HepG2 (cell line): ENCODE results near the gene STK39. TPM values are rescaled to one million over a fixed set of nuclear protein-coding genes. Genes with fewer than 3 reads are reported as not detected.

Experiments used
- FOXJ3 ChIP-seq: sonication (generic); formaldehyde crosslinking; IDR thresholded peaks from 2 replicates; pipeline ENCODE4 v1.4.0; 2020; ENCODE audit warnings: missing genetic modification reagents, mild to moderate bottlenecking, borderline replicate concordance
- IKZF4 ChIP-seq: sonication (generic); formaldehyde crosslinking; IDR thresholded peaks from 2 replicates; pipeline ENCODE4 v1.5.1; 2020; ENCODE audit warnings: borderline replicate concordance, mild to moderate bottlenecking, low read depth, missing genetic modification reagents; ENCODE audit errors: not compliant biosample characterization
- NCOA1 ChIP-seq: sonication (generic); formaldehyde crosslinking; IDR thresholded peaks from 2 replicates; pipeline ENCODE4 v1.9.0; 2021; ENCODE audit warnings: missing genetic modification reagents
- NR3C1 ChIP-seq: sonication (generic); formaldehyde crosslinking; IDR thresholded peaks from 2 replicates; pipeline ENCODE4 v1.4.0; 2020; ENCODE audit warnings: missing genetic modification reagents
- PAF1 ChIP-seq: IDR thresholded peaks from 2 replicates; pipeline ENCODE4 v1.6.1; 2016; ENCODE audit warnings: missing genetic modification reagents, missing compliant biosample characterization
- PHF8 ChIP-seq: sonication (generic); formaldehyde crosslinking; IDR thresholded peaks from 2 replicates; pipeline ENCODE4 v1.5.0; 2020; ENCODE audit warnings: missing genetic modification reagents
- POLR2A ChIP-seq, 2 experiments: IDR thresholded peaks; 2 replicates each; pipeline ENCODE4 v1.6.1; 2011; ENCODE audit warnings: low read depth in 2 of 2, low read length in 2 of 2, mild to moderate bottlenecking in 1 of 2, moderate library complexity in 1 of 2; ENCODE audit not compliant: insufficient read depth in 1 of 2
- PRMT3 ChIP-seq: sonication (generic); formaldehyde crosslinking; IDR thresholded peaks from 2 replicates; pipeline ENCODE4 v1.8.1; 2022; ENCODE audit warnings: low read depth, mild to moderate bottlenecking, moderate library complexity, missing genetic modification reagents, borderline replicate concordance
- SUZ12 ChIP-seq: fragments of 150-350 bp; IDR thresholded peaks from 2 replicates; pipeline ENCODE4 v1.6.1; 2014; ENCODE audit warnings: low read depth, low read length
- ZNF225 ChIP-seq: sonication (generic); formaldehyde crosslinking; IDR thresholded peaks from 2 replicates; pipeline ENCODE4 v1.4.0; 2020; ENCODE audit warnings: mild to moderate bottlenecking, missing genetic modification reagents
- ZNF549 ChIP-seq: sonication (generic); formaldehyde crosslinking; IDR thresholded peaks from 2 replicates; pipeline ENCODE4 v1.5.0; 2020; ENCODE audit warnings: missing genetic modification reagents
- ZNF558 ChIP-seq: sonication (generic); formaldehyde crosslinking; IDR thresholded peaks from 2 replicates; pipeline ENCODE4 v1.9.0; 2022; ENCODE audit warnings: mild to moderate bottlenecking, missing genetic modification reagents, borderline replicate concordance
- ZNF572 ChIP-seq: sonication (generic); formaldehyde crosslinking; IDR thresholded peaks from 2 replicates; pipeline ENCODE4 v1.5.1; 2020; ENCODE audit warnings: mild to moderate bottlenecking, missing genetic modification reagents
- polyA plus RNA-seq, 8 experiments: library from polyadenylated mRNA; depleted of rRNA in 3 of 8; stranded (reverse) in 7 of 8; unstranded in 1 of 8; fragments of >200 nt; fragmentation: Illumina TruSeq in 4 of 8; extraction: Trizol in 4 of 8; gene quantifications; 2 replicates each; pipeline versions ENCODE4 v1.2.1 to v1.2.3, GENCODE V29; 2011 to 2016; ENCODE audit warnings: low read depth in 4 of 8, missing spikeins in 1 of 8, mixed read lengths in 1 of 8; ENCODE audit not compliant: insufficient read depth in 1 of 8
- total RNA-seq, 5 experiments: library from RNA; depleted of rRNA; stranded (reverse); fragments of >200 nt; fragmentation: Illumina TruSeq; extraction: Trizol; gene quantifications; 2 replicates each; pipeline ENCODE4 v1.2.3, GENCODE V29; 2016; ENCODE audit warnings: low read depth in 1 of 5
- TF ChIP-seq, protein P1 (sequence below): sonication (generic); formaldehyde crosslinking; IDR thresholded peaks from 2 replicates; pipeline ENCODE4 v1.8.1; 2023; ENCODE audit warnings: mild to moderate bottlenecking, missing genetic modification reagents, borderline replicate concordance
- TF ChIP-seq, protein P2 (sequence below): sonication (generic); formaldehyde crosslinking; IDR thresholded peaks from 2 replicates; pipeline ENCODE4 v1.4.0; 2020; ENCODE audit warnings: missing genetic modification reagents, borderline replicate concordance
- TF ChIP-seq, protein P3 (sequence below): sonication (generic); formaldehyde crosslinking; IDR thresholded peaks from 2 replicates; pipeline ENCODE4 v1.8.1; 2023; ENCODE audit warnings: mild to moderate bottlenecking, missing genetic modification reagents
- TF ChIP-seq, protein P4 (sequence below): IDR thresholded peaks from 2 replicates; pipeline ENCODE4 v1.6.1; 2016; ENCODE audit warnings: low read depth
- TF ChIP-seq, protein P5 (sequence below): sonication (generic); formaldehyde crosslinking; IDR thresholded peaks from 2 replicates; pipeline ENCODE4 v1.4.0; 2020; ENCODE audit warnings: missing genetic modification reagents, mild to moderate bottlenecking, borderline replicate concordance

The STK39 gene
- total and polyA plus RNA-seq, 2 of the 13 experiments (the other 11 are each of a cell fraction or from before 2014, with no cell fraction given) = 27.3 to 38.4 TPM

DNA sequence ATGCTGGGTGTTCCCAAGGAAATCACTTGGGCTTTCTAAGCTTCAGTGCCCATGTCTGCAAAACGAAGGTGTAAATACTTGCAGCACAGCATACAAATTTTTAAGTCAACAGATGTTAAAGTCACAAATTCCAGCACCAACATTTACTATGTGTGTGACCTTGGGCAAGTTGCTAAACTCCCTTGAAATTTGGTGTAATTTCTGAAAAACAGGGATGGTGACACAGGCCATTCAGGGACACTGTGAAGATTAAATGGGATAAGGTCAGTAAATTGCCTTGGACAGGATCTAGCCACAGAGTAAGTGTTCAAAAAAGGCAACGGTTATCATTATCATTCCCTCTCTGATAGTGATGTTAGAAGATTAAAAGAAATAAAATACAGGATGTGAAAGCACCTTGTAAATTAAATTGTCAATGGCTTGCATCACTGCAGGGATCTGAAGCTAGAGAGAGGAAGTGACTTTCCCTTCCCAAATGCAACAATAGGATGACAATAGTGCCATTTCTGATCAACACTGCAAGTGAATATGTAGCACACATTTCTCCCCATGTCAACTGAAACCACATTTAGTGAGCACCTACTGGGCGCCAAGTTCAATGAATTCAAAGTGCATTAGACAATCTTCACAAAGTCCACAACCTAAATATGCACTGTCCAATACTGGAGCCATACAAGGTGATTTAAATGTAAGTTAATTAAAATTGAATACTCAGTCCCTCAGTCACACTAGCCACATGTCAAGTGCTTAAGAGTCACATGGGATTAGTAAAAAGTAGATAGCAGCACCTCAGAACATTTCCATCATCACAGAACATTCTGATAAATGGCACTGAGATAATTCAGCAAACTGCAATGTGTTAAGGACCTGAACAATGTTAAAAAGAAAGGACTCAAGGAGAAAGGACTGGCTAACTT is 81.2 kb downstream of the STK39 start (continued):
- TF ChIP-seq IKZF4 (CRISPR knock-in tag) (no peak), ZNF225 (CRISPR knock-in tag) (no peak), NR3C1 (CRISPR knock-in tag) (no peak), POLR2A (IDR thresholded peaks at IDR 0.05; ENCODE audit: insufficient read depth in 1 of 2, low read depth in 2 of 2, low read length in 2 of 2) (no peak), ZNF572 (CRISPR knock-in tag) (no peak), PRMT3 (no peak), PAF1 (CRISPR knock-in tag) (no peak), FOXJ3 (CRISPR knock-in tag) (peak; percentile 62; the same call in 1 of the 2 replicates), PHF8 (CRISPR knock-in tag) (no peak), NCOA1 (CRISPR knock-in tag) (0 out of 2 replicates have a peak, but pooled peaks have one; percentile 14), ZNF549 (CRISPR knock-in tag) (no peak), SUZ12 (no peak), ZNF558 (no peak)
- TF ChIP-seq, protein P1, sequence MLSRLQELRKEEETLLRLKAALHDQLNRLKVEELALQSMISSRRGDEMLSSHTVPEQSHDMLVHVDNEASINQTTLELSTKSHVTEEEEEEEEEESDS = no peak
- TF ChIP-seq, protein P2, sequence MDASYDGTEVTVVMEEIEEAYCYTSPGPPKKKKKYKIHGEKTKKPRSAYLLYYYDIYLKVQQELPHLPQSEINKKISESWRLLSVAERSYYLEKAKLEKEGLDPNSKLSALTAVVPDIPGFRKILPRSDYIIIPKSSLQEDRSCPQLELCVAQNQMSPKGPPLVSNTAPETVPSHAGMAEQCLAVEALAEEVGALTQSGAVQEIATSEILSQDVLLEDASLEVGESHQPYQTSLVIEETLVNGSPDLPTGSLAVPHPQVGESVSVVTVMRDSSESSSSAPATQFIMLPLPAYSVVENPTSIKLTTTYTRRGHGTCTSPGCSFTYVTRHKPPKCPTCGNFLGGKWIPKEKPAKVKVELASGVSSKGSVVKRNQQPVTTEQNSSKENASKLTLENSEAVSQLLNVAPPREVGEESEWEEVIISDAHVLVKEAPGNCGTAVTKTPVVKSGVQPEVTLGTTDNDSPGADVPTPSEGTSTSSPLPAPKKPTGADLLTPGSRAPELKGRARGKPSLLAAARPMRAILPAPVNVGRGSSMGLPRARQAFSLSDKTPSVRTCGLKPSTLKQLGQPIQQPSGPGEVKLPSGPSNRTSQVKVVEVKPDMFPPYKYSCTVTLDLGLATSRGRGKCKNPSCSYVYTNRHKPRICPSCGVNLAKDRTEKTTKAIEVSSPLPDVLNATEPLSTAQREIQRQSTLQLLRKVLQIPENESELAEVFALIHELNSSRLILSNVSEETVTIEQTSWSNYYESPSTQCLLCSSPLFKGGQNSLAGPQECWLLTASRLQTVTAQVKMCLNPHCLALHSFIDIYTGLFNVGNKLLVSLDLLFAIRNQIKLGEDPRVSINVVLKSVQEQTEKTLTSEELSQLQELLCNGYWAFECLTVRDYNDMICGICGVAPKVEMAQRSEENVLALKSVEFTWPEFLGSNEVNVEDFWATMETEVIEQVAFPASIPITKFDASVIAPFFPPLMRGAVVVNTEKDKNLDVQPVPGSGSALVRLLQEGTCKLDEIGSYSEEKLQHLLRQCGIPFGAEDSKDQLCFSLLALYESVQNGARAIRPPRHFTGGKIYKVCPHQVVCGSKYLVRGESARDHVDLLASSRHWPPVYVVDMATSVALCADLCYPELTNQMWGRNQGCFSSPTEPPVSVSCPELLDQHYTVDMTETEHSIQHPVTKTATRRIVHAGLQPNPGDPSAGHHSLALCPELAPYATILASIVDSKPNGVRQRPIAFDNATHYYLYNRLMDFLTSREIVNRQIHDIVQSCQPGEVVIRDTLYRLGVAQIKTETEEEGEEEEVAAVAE (CRISPR knock-in tag) = peak; percentile 45; the same call in 1 of the 2 replicates
- TF ChIP-seq, protein P3, sequence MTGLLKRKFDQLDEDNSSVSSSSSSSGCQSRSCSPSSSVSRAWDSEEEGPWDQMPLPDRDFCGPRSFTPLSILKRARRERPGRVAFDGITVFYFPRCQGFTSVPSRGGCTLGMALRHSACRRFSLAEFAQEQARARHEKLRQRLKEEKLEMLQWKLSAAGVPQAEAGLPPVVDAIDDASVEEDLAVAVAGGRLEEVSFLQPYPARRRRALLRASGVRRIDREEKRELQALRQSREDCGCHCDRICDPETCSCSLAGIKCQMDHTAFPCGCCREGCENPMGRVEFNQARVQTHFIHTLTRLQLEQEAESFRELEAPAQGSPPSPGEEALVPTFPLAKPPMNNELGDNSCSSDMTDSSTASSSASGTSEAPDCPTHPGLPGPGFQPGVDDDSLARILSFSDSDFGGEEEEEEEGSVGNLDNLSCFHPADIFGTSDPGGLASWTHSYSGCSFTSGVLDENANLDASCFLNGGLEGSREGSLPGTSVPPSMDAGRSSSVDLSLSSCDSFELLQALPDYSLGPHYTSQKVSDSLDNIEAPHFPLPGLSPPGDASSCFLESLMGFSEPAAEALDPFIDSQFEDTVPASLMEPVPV (CRISPR knock-in tag) = no peak
- TF ChIP-seq, protein P4, sequence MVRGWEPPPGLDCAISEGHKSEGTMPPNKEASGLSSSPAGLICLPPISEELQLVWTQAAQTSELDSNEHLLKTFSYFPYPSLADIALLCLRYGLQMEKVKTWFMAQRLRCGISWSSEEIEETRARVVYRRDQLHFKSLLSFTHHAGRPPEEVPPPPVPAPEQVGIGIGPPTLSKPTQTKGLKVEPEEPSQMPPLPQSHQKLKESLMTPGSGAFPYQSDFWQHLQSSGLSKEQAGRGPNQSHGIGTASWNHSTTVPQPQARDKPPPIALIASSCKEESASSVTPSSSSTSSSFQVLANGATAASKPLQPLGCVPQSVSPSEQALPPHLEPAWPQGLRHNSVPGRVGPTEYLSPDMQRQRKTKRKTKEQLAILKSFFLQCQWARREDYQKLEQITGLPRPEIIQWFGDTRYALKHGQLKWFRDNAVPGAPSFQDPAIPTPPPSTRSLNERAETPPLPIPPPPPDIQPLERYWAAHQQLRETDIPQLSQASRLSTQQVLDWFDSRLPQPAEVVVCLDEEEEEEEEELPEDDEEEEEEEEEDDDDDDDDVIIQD (CRISPR knock-in tag) = 0 out of 2 replicates have a peak, but pooled peaks have one; percentile 15
- TF ChIP-seq, protein P5, sequence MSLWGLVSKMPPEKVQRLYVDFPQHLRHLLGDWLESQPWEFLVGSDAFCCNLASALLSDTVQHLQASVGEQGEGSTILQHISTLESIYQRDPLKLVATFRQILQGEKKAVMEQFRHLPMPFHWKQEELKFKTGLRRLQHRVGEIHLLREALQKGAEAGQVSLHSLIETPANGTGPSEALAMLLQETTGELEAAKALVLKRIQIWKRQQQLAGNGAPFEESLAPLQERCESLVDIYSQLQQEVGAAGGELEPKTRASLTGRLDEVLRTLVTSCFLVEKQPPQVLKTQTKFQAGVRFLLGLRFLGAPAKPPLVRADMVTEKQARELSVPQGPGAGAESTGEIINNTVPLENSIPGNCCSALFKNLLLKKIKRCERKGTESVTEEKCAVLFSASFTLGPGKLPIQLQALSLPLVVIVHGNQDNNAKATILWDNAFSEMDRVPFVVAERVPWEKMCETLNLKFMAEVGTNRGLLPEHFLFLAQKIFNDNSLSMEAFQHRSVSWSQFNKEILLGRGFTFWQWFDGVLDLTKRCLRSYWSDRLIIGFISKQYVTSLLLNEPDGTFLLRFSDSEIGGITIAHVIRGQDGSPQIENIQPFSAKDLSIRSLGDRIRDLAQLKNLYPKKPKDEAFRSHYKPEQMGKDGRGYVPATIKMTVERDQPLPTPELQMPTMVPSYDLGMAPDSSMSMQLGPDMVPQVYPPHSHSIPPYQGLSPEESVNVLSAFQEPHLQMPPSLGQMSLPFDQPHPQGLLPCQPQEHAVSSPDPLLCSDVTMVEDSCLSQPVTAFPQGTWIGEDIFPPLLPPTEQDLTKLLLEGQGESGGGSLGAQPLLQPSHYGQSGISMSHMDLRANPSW = no peak; the same call in 1 of the 2 replicates
